GM04503 (cell line): ENCODE results near the gene UACA.

ENCODE experiments used
- DNase-seq: peaks from one replicate; pipeline ENCODE4 v3.0.0-alpha.2; 2012; ENCODE audit warnings: low read depth

UACA gene

DNA sequence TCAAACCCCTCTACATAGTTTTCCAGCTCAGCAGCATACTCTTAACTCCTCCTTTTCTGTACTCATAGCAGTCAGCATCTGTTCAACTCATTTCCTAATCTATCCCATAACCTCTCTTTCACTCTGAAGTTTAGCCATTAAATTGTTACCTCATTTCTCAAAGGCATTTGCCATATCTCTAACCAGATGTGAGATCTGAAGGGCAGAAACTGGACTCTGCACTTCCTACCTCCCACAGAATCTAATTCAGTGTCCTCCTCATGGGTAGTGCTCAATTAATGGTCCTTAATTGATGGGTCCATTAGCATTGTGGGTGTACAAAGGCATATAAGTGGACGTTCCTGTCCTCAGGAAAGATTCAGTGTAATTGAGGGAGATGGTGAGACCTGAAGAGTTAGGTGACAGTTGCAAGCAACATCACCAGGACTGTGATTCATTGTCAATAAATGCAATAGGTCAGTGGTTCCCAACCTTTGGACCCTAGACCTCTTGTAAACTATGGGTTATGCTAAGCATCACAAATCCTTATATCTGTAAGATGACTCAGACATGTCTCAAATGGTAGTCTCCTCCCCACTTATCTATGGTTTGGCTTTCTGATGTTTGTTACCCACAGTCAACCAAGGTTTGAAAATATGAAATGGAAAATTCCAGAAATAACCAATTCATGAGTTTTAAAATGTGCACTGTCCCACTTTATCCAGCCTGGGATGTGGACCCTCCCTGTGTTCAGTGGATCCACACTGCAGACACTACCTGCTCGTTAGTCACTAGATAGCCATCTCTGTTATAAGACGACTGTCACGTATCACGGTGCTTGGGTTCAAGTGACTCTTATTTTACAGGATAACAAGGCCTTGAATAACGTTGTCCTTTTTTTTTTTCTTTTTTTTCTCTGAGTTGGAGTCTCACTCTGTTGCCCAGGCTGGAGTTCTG is 25.0 kb upstream of the UACA start:
- peak; percentile 57 for DNase-seq

DNA sequence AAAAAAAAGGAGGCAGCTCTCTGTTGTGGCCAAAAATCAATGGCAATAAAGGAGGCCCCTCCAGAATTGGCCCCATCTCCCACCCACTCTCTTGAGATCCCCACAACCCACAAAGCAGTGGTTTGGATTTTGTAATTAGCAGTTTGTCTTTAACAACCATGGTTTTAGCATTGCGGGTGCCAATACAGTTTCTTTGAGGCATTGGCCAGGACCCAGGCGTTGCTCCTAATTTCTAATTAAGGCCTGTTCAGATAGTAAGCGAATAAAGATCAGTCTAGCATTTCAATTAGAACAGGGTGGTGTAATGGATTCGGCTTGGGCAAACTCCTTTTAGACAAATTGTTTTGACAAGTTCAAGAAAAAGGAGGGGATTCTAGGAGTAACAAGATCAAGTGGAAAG is 23.6 kb upstream of the UACA start:
- DNase-seq: no peak

DNA sequence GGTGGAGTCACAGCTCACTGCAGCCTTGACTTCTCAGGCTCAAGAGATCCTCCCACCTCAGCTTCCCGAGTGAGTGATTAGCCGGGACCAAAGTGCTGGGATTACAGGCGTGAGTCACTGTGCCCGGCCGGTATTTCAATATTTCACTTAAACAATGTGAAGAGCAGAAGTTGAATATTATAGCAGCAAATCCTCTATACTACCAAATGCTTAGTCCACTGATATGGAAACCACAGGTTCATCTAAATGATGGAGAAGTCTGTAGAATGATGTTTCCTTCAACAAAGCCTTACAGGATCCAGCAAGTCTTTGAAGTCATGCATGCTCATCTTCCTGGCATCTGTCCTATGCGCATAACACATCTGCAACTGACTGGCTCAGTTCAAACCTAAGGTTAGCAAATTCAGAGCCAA is 20.3 kb upstream of the UACA start:
- DNase-seq: no peak

DNA sequence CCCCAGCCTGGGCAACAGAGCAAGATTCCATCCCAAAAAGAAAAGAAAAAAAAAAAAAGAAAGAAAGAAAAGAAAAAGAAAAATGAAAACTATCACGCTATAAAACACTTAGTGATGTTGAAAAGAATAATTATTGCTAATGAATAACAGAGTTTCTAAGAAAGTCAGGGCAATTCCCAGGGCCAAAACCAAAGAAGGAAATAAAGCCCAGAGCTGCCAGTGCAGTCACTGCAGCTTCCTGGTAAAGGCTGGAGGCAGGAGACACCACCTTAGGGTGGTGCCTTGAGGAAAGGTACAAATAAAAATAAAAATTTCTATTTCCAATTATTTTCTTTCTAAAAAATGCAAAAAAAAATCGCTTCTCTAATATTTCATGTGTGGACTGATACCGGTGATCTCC is 19.7 kb upstream of the UACA start:
- DNase-seq: no peak

DNA sequence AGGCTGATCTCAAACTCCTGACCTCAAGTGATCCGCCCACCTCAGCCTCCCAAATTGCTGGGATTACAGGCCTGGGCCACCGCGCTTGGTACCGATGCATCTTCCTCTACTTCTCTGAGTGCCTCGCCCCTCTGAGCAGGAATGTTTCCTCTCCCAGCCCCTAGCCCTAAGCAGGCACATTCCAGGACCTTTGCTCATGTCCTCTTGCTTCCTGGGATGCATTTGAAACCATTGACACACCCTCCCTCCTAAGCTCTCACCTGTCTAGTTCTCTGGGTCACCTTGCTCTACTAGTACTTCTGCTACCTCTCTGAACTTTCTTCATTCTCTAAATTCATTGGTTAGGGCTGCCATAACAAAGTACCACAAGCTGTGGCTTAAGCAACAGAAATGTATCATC is 17.9 kb upstream of the UACA start:
- DNase-seq: no peak

DNA sequence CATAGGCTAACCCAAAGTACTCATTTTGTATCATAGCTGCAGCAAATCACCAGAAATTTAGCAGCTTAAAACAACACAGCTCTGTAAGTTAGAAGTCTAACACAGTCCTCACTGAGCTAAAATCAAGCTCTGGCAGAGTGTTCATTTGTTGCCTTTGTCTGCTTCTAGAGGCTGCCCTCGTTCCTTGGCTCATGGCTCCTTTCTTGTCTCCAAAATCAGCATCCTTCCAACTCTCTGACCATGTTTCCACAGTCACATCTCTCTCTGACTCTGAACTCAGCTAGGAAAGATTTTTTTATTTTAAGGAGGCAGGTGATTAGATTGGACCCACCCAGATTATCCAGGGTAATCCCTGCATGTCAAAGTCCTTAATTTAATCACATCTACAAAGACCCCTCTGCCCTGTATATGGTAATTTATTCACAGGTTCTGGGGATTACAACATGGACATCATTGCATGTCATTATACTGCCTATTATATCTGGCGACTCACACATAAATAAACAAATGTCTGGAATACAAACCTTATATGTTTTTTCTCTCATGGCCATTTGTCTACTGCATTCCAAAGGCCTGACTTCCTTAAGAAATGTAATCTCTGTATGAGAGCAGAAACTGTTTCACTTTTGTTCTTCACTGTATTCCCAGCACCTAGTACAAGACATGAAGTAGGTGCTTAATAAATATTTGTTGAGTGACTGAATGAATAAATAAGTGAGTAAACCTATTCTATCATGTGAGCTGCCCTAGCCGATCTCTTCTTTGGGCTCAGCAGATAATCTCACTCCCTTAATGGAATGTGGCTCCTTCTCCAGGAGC is 15.1 kb upstream of the UACA start:
- no peak for DNase-seq

DNA sequence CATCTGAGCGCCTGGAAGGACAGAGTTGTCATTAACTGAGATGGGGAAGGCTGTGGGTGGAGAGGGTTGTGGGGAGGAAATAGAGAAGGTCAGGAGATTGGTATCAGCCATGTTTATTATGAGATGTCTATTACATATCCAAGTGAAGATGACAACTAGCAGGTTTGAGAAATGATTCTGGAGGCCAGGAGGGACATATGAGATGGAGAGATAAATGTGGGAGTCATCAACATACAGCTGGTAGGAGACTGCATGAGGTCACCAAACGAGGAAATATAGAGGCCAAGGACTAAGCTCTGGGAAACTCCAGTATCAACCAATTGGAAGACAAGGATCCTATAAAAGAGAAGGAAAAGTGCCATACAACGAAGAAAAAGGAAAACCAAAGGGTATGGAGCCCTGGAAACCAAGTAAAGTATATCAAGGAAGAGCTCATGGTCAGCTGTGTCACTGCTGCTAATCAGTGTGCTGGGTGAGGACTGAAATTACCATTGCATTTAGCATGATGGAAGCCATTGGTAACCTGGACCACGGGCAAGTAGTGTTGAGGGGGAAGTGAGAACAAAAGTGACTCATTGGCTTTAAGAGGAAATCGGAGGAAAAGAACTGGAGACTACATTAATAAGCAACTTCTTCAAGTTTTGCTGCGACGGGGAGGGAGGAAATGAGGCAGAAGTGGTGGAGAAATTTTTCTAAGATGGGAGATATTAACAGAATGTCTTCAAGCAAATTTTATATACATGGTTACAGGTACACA is 14.0 kb upstream of the UACA start:
- no peak for DNase-seq

DNA sequence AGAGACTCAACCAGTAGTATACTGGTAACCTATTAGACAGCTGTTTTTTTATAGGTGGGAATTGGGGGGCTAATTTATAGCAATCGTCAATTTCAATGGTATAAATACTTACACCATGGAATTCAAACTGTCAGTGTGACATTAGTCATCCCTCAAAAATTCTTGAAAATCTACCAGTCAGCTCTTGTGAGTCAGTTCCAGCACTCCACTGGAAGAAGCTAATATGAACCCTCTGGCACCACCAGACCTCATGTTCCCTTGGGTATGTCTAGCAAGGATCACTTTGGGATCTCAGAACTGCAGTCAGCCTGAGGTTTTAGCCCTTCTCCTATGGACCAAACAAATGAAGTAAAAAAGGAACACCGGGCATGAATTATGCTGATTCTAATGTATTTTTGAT is 11.8 kb upstream of the UACA start:
- peak; percentile 73 for DNase-seq

DNA sequence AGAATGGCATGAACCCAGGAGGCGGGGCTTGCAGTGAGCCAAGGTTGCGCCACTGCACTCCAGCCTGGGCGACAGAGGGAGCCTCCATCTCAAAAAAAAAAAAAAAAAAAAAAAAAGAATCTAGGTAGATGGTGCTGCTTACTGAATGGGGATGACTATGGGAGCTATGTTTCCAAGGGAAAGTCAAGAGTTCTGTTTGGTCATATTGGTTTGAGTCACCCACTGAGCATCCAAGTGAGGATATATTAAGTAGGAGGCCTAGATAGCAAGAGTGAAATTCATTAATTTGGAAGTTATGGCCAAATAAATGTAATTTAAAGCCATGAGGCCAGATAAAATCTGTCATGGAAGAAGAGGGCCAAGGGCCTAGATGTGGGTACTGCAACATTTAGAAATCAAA is 9.0 kb upstream of the UACA start:
- DNase-seq: no peak

DNA sequence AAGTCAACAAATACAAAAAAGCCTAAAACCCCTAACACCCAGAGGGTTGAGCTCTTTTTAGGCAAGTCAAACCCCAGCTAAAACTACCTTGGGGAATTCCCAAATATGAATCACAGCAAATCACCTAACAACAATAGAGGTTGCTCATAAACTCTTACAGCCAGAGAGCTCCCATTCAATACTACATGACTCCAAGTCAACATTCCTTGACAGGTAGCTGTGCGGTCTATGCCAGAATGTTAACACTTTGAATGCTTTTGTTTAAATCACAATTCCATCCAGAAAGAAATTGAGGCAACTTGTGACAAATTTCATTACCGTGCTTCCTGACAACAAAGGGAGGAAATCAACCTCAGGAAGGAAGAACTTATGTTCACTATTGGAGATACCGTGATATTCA is 7.5 kb upstream of the UACA start:
- DNase-seq: no peak

DNA sequence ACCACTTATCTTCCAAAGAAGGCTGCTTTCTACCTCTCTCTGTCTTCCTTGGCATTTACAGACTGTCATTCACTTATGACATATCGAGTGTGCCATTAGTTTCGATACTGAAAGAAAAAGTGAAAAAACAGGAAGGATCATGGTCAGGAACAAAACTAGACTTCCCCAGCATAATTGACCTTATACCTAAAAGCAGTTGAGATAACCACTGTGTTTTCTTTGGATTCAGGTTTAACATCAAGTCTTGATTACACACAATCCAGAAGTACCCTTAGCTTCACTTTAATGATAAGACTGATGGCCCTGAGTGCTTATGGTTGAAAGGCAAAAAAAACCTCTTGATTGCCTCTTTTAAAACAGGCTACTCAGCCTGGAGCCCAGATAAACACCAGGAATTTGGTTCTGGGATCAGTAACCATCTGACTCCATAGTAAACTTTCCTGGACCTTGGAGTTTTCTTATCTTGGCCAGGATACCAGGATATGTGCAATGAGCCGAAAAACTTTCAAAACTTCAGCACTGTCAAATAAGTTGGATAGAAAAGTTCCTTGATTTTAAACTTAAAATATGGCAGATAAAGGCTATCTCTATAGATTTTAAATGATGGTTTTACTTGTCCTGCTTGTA is 5.0 kb upstream of the UACA start:
- DNase-seq: no peak

DNA sequence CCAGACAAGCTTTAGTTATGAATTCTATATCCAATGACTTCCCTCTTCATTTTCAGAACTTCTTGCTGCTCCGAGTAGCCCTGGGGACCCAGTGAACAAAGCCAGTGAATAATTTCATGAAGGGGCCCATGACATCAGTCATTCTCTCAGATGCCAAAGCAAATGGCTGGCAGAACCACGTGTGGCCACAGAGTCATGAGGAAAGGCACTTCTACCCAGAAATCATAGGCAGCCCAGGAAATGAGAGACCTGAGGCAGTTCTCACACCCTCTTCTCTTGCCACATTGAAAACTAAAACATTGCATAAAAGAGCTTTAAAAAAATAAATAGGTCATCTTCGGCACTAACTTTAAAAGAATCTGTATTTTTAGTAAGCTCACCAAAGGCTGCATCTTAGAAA is 4.3 kb upstream of the UACA start:
- DNase-seq: no peak

DNA sequence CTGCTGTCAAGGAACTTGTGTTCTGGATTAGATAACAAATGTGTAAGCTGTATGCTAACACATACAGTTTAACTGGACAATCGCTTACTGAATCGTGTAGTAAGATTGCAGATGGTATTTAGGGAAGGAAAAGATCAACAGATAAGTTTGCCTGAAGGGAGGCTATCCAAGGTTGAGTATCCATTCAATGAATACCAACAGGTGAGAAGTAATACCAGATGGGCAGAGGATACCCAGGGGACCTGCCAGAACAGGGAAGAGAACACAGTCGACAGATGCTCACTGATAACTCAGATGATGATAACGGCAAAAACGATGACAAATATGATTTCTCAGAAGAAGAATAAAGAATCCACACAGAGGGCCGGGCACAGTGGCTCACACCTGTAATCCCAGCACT is 3.2 kb upstream of the UACA start:
- no peak for DNase-seq

DNA sequence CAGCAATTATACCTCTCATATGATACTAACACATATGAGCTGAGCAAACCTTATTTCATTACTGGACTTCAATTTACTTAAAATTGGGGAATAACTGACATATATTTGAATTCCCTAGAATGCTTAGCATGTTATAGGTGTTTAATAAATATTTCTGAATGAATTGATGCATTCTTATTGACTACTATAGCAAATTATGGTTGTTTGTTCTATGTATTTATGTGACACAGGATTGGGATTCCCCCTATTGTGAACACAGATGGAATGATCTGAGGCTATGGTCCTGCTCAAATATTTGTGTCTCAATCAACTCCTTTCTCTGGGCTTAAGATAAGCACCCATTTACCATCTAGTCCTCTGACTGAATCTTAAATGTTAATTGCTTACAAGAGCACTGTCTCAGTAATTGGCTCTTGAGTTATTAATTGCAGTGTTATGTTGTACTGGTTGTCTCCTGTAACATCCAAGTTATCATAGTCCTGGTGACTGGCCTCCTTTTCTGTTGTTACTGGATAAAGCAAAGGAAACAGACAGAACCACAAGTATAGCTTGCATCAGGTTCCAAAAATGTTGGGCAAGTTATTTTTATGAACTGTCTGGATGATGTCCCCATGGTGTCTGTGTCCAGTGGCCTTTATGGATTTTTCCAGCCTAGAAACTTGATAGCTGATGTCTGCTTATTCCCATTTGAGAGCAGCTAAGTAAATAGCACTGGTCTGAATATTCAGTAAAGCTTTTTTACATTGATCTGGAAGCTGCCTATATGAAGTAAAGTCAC is 2.3 kb upstream of the UACA start:
- DNase-seq: peak; percentile 73

DNA sequence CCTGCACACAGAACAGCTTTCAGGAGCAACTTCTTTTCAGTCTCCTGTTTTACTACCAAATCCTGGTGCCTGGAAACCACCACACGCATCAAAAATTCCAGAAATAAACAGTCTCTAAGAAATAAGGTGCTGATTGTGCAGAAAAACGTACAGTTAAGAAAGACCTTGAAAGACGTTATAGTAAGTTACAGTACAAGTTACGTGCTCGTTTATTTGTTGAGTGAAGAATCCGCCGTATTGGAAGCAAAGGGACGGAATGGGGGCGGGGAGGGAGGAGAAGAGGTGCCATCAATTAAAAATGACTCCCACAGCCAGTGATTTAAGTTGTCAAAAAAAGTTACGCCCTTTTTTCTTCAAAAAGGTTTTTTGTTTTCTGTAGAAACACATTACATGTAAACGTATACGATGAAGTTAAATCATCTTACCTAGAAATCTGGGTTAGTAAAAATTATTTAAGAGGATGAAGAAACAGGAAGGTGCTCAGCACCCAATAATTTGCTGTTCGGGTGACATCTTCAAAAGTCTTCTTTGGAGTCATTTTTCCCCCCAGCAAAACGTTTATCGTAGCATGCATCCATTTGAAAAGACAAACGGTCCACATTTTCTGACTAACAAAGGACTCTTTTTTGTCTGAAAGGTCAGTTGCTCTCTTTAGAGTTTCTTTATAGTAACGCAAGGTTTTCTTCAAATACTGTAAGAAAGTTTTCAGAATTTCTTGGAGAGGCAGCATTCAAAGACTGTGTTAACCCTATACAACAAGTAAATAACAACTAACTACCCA is 782 bp upstream of the UACA start:
- DNase-seq: no peak

DNA sequence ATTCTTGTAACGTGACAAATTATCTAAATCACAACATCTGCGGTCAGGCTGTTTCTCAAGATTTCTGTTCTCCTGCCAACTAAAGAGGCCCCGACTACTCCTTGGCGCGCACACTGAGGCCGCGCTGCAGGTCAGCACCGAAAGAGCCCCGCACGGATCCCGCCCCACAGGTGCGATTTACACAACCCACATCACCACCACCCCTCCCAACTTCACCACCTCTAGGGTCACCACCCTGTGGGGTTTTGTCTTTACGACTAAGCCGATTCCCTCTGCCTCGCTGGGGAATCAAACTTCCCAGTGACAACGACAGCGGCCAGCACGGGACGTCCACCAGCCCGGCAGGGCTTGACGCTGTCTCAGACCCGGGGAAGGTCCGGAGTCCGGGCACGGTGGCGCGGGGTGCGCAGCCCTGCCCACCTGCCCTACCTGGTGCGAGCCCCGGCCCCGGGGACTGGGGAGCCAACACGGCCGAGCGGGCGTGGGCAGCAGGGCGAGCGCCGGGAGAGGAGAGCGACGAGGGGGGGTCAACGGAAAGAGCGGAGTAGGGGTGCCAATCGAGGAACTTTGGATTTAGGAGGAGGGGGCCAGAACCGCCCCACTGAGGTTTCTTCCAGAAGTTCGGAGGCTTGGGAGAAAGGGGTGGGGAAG is 764 bp downstream of the UACA start:
- no peak for DNase-seq

DNA sequence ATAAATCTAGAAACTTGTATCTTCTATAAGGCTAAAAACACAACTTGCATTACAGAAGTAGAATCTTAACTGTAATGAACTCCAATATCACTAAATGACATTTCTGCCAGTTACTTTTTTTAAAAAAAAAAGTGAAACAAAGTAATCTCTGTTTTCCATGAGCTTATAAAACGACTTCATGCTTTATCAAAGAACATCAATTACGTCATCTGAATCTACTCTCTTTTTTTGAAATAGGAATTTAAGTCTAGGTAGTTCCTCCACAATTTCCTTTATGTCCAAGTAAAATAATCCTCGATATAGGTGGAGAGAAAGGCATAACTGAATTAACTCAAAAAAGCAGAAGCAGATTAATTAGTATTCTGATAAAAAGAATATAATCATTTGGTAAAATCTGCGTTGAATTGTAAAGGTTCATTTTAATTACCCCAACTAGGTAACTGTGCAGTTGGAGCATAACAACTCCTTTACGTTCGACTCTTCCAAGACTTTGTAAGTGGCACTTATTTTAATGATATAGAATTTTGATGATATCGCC is 1.4 kb downstream of the UACA start:
- no peak for DNase-seq

DNA sequence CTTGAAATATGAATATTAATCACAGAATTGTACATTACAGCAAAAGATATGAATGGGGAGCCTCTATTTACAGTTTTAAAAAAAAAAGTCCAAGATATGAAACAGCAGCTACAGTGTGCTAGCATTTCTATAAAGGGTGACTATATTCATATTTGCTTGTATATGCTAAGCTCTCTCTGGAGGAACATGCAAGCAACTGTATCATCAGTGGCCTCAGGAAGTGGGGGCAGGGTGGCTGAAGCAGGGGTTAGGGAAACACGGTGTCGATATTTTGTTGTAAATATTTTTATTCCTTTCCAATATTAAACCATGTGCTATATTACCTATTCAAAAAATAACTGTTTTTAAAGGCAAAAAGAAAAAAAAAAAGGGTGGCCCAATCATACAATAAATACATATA is 2.3 kb downstream of the UACA start:
- DNase-seq: no peak

DNA sequence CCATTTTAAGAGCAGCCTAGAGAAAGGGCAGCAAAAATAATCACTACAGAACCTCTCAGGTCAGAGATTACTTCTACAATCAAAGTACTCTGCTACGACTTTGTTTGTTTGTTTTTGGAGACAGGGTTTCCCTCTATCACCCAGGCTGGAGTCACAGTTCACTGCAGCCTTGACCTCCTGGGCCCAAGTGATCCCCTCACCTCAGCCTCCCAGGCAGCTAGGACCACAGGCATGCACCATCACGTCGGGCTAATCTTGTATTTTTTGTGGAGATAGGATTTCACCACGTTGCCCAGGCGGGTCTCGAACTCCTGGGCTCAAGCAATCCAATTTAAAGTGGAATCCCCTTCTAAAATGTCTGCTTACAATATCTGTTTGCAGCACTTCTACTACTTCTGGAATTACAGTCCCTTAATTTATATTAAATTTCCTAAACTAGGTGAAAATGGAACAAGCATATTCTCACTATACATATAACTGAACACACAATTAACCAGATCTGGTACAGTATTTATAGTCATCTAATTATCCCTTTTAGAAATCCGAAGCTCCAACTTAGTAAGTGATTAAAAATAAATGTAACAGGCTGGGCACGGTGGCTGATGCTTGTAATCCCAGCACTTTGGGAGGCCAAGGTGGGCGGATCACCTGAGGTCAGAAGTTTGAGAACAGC is 4.4 kb downstream of the UACA start:
- DNase-seq: no peak
